Measurements from ENCODE around the gene FAM3B.

DNA sequence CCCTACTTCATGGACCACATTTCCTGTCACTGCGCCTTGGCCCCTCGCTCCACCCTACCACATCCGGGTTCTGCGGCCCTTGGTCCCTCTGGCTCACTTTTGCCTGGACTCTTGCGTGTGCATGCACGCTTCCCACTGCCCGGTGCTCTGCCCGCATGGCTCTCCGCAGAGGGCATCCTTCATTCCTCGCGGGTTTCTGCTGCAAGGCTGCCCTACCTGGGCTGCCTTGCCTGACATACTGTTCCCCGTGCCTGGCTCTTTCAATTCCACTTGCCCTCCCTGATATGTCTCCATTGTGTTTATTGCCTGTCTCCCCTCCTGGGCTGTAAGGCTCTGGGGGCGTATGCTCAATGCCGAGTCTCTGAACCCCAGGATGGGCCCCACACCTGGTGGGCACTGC lies 71.7 kb downstream of the FAM3B start:
- TF ChIP-seq, protein P1, sequence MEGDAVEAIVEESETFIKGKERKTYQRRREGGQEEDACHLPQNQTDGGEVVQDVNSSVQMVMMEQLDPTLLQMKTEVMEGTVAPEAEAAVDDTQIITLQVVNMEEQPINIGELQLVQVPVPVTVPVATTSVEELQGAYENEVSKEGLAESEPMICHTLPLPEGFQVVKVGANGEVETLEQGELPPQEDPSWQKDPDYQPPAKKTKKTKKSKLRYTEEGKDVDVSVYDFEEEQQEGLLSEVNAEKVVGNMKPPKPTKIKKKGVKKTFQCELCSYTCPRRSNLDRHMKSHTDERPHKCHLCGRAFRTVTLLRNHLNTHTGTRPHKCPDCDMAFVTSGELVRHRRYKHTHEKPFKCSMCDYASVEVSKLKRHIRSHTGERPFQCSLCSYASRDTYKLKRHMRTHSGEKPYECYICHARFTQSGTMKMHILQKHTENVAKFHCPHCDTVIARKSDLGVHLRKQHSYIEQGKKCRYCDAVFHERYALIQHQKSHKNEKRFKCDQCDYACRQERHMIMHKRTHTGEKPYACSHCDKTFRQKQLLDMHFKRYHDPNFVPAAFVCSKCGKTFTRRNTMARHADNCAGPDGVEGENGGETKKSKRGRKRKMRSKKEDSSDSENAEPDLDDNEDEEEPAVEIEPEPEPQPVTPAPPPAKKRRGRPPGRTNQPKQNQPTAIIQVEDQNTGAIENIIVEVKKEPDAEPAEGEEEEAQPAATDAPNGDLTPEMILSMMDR (conservative IDR thresholded peaks at IDR 0.05; ENCODE audit: low read depth, low read length), result no peak
- TF ChIP-seq POLR2A (IDR thresholded peaks at IDR 0.05; ENCODE audit: low read depth, low read length) (no peak), MAFK (IDR thresholded peaks at IDR 0.05; ENCODE audit: low read depth, low read length) (no peak), RFX5 (IDR thresholded peaks at IDR 0.05; ENCODE audit: low read depth, low read length) (no peak), MXI1 (IDR thresholded peaks at IDR 0.05; ENCODE audit: borderline replicate concordance, low read depth, low read length) (no peak), NFE2L2 (IDR thresholded peaks at IDR 0.05; ENCODE audit: low read depth, low read length) (no peak), RCOR1 (IDR thresholded peaks at IDR 0.05; ENCODE audit: insufficient replicate concordance, low read length) (no peak), CEBPB (IDR thresholded peaks at IDR 0.05; ENCODE audit: low read depth, low read length) (no peak), RAD21 (IDR thresholded peaks at IDR 0.05; ENCODE audit: low read length) (no peak), CHD1 (IDR thresholded peaks at IDR 0.05; ENCODE audit: low read depth, low read length) (no peak), BHLHE40 (IDR thresholded peaks at IDR 0.05; ENCODE audit: low read depth, low read length) (no peak), FOS (IDR thresholded peaks at IDR 0.05; ENCODE audit: low read depth, low read length) (no peak)
- TF ChIP-seq, protein P2, sequence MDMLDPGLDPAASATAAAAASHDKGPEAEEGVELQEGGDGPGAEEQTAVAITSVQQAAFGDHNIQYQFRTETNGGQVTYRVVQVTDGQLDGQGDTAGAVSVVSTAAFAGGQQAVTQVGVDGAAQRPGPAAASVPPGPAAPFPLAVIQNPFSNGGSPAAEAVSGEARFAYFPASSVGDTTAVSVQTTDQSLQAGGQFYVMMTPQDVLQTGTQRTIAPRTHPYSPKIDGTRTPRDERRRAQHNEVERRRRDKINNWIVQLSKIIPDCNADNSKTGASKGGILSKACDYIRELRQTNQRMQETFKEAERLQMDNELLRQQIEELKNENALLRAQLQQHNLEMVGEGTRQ (IDR thresholded peaks at IDR 0.05; ENCODE audit: low read depth, low read length), result no peak
- TF ChIP-seq, protein P3, sequence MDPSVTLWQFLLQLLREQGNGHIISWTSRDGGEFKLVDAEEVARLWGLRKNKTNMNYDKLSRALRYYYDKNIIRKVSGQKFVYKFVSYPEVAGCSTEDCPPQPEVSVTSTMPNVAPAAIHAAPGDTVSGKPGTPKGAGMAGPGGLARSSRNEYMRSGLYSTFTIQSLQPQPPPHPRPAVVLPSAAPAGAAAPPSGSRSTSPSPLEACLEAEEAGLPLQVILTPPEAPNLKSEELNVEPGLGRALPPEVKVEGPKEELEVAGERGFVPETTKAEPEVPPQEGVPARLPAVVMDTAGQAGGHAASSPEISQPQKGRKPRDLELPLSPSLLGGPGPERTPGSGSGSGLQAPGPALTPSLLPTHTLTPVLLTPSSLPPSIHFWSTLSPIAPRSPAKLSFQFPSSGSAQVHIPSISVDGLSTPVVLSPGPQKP (IDR thresholded peaks at IDR 0.05; ENCODE audit: borderline replicate concordance, low read depth, low read length), result no peak

All from IMR-90 (cell line).